Uterus (tissue), 2 donors: Measurements from ENCODE around the gene COA5.

Source experiments
- POLR2A ChIP-seq, 2 donors: fragments of 450-650 bp; IDR thresholded peaks; one replicate each; pipeline ENCODE4 v1.6.1; 2016; ENCODE audit warnings: antibody characterized with exemption in 2 of 2, mild to moderate bottlenecking in 1 of 2, moderate library complexity in 1 of 2
- TF ChIP-seq, protein P1 (sequence below), 4 experiments: fragments of 200-600 bp in 2 of 4; fragments of 450-650 bp in 2 of 4; sonication (generic) in 2 of 4; IDR thresholded peaks; one replicate each; pipeline ENCODE4 v1.5.1; 2016 to 2019; ENCODE audit warnings: antibody characterized with exemption in 4 of 4, mild to moderate bottlenecking in 2 of 4, moderate library complexity in 1 of 4

- TF ChIP-seq, protein P1, sequence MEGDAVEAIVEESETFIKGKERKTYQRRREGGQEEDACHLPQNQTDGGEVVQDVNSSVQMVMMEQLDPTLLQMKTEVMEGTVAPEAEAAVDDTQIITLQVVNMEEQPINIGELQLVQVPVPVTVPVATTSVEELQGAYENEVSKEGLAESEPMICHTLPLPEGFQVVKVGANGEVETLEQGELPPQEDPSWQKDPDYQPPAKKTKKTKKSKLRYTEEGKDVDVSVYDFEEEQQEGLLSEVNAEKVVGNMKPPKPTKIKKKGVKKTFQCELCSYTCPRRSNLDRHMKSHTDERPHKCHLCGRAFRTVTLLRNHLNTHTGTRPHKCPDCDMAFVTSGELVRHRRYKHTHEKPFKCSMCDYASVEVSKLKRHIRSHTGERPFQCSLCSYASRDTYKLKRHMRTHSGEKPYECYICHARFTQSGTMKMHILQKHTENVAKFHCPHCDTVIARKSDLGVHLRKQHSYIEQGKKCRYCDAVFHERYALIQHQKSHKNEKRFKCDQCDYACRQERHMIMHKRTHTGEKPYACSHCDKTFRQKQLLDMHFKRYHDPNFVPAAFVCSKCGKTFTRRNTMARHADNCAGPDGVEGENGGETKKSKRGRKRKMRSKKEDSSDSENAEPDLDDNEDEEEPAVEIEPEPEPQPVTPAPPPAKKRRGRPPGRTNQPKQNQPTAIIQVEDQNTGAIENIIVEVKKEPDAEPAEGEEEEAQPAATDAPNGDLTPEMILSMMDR (IDR thresholded peaks at IDR 0.05), result no peak
- no peak for TF ChIP-seq POLR2A (IDR thresholded peaks at IDR 0.05)
These were observed 584 bp downstream of the COA5 start for GRCh38 chr2:98607741-98608115.
